Thyroid gland (tissue), 4 donors: ENCODE data around the gene KRT39. TPM values are rescaled to one million over a fixed set of nuclear protein-coding genes. Genes with fewer than 3 reads are reported as not detected.

Experiments
- DNase-seq, 2 donors: peaks; one replicate each; pipeline ENCODE4 v3.0.0-alpha.2; 2019
- H3K27ac ChIP-seq, 3 donors: fragments of 200-600 bp; sonication (generic); 1 replicate in 2 of 3; 2 replicates in 1 of 3; pipeline ENCODE4 v1.5.1; 2016 to 2019; ENCODE audit warnings: mild to moderate bottlenecking in 1 of 3, moderate library complexity in 1 of 3
- H3K27me3 ChIP-seq: fragments of 200-600 bp; sonication (generic); one replicate; pipeline ENCODE4 v1.5.1; 2019
- H3K36me3 ChIP-seq, 2 donors: fragments of 200-600 bp; sonication (generic); one replicate each; pipeline ENCODE4 v1.5.1; 2016 to 2019
- H3K4me1 ChIP-seq, 2 donors: fragments of 200-600 bp; sonication (generic); one replicate each; pipeline ENCODE4 v1.5.1; 2017 to 2019
- H3K4me3 ChIP-seq, 3 donors: fragments of 200-600 bp; sonication (generic); replicated peaks in 1 of 3; 1 replicate in 2 of 3; 2 replicates in 1 of 3; pipeline ENCODE4 v1.5.1; 2016; ENCODE audit warnings: mild to moderate bottlenecking in 1 of 3
- H3K9me3 ChIP-seq: fragments of 200-600 bp; sonication (generic); one replicate; pipeline ENCODE4 v1.5.1; 2017
- POLR2A ChIP-seq, 2 donors: fragments of 450-650 bp; IDR thresholded peaks; one replicate each; pipeline ENCODE4 v1.6.1; 2017; ENCODE audit warnings: antibody characterized with exemption in 2 of 2, mild to moderate bottlenecking in 2 of 2, moderate library complexity in 1 of 2
- WGBS, 2 donors: methylation state at CpG; one replicate each; pipeline ENCODE4 v1.1.5; 2017; 5-methylcytosine and 5-hydroxymethylcytosine counted together
- intact Hi-C: fragments of 100-400 bp; cut with DNase I; formaldehyde crosslinking; loops from one replicate; pipeline ENCODE4 v1.15.1; 2023
- total RNA-seq, 4 donors: library from RNA; depleted of rRNA; stranded (reverse); fragments of >200 nt; gene quantifications; one replicate each; pipeline ENCODE4 v1.2.3, GENCODE V29; 2016
- TF ChIP-seq, protein P1 (sequence below), 6 experiments: fragments of 200-600 bp in 3 of 6; fragments of 450-650 bp in 3 of 6; sonication (generic) in 3 of 6; IDR thresholded peaks; one replicate each; pipeline ENCODE4 v1.5.1; 2016 to 2019; ENCODE audit warnings: antibody characterized with exemption in 6 of 6, mild to moderate bottlenecking in 2 of 6, inconsistent platforms in 1 of 6, moderate library complexity in 1 of 6

KRT39 gene
- total RNA-seq, 4 donors from 2014 or later: not detected

GRCh38 chr17:40915721-40916256 lies 51.0 kb downstream of the KRT39 start:
- intact Hi-C loops: no loop called here
- H3K9me3 ChIP-seq: no peaks in the 10 kb centered on the region
- no peak overlapping the region for H3K4me3 ChIP-seq
- no peaks in the 10 kb centered on the region for H3K4me1 ChIP-seq
- H3K36me3 ChIP-seq: no peaks in the 10 kb centered on the region
- no peaks in the 10 kb centered on the region for H3K27me3 ChIP-seq
- 71 to 76% methylated on average over 2 of the region's 2 CpGs for WGBS, 2 donors
- H3K27ac ChIP-seq: no peak overlapping the region
- TF ChIP-seq, protein P1, sequence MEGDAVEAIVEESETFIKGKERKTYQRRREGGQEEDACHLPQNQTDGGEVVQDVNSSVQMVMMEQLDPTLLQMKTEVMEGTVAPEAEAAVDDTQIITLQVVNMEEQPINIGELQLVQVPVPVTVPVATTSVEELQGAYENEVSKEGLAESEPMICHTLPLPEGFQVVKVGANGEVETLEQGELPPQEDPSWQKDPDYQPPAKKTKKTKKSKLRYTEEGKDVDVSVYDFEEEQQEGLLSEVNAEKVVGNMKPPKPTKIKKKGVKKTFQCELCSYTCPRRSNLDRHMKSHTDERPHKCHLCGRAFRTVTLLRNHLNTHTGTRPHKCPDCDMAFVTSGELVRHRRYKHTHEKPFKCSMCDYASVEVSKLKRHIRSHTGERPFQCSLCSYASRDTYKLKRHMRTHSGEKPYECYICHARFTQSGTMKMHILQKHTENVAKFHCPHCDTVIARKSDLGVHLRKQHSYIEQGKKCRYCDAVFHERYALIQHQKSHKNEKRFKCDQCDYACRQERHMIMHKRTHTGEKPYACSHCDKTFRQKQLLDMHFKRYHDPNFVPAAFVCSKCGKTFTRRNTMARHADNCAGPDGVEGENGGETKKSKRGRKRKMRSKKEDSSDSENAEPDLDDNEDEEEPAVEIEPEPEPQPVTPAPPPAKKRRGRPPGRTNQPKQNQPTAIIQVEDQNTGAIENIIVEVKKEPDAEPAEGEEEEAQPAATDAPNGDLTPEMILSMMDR (IDR thresholded peaks at IDR 0.05): no peak
- no peak for DNase-seq

GRCh38 chr17:40915199-40915661 lies 51.5 kb downstream of the KRT39 start:
- no peak for DNase-seq
- intact Hi-C loops: no loop called here
- Histone ChIP-seq H3K9me3 (no peaks in the 10 kb centered on the region), H3K4me3 (no peak overlapping the region), H3K4me1 (no peaks in the 10 kb centered on the region), H3K27me3 (no peaks in the 10 kb centered on the region), H3K36me3 (no peaks in the 10 kb centered on the region), H3K27ac (no peak overlapping the region)
- 66 to 84% methylated on average over 3 of the region's 3 CpGs for WGBS, 2 donors
- no peak for TF ChIP-seq POLR2A (IDR thresholded peaks at IDR 0.05)
- TF ChIP-seq, protein P1 (IDR thresholded peaks at IDR 0.05): no peak

GRCh38 chr17:40914075-40914855 lies 52.5 kb downstream of the KRT39 start:
- WGBS, 2 donors: 78 to 84% methylated on average over 3 of the region's 3 CpGs
- H3K27me3 ChIP-seq: no peaks in the 10 kb centered on the region
- TF ChIP-seq, protein P1 (IDR thresholded peaks at IDR 0.05): no peak
- TF ChIP-seq POLR2A (IDR thresholded peaks at IDR 0.05): no peak
- no peaks in the 10 kb centered on the region for H3K9me3 ChIP-seq
- H3K36me3 ChIP-seq: no peaks in the 10 kb centered on the region
- DNase-seq: no peak
- no peak overlapping the region for H3K27ac ChIP-seq
- no peak overlapping the region for H3K4me3 ChIP-seq
- intact Hi-C loops: loop anchor here (5.0 kb wide), 1 partner anchor 633 kb away; no protein-coding TSS in a partner anchor
- peaks cover 0 to 6% of the 10 kb centered on the region in 2 donors for H3K4me1 ChIP-seq

DNA sequence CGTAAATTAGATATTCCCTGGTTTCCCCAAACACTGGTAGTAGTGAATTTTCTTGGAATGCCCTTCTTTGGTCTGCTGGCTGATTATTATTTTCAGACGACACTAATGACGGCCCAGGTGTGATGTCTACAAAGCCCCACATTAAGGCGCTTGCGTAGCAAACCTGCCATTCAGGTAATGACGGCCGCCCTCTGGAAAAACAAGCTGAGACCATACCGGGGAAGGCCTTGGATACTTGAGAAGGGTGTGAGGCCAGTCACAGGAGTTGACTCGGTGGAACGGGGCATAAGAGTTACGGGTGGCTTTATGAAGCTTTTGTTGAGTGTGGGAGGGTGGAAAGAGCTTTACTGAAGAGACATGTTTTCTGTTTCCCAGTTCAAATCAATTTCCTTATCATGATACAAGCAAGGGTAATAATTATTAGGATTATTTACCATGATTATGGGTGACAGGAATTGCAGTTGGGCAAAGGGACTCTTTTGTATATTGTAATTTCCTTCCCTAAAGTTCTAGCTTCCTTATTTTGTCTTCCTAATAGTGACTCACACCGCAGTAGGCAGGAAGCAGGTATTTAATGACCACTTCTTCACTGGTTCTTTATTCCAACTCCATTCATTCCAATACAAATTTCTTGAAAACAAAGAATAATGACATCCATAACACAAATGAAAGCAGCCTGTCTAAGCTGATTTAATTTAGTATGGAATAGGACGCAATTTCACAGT lies 54.1 kb downstream of the KRT39 start:
- Histone ChIP-seq H3K4me1 (peaks cover 0 to 6% of the 10 kb centered on the region in 2 donors), H3K27ac (no peak overlapping the region), H3K36me3 (no peaks in the 10 kb centered on the region), H3K4me3 (no peak overlapping the region), H3K9me3 (no peaks in the 10 kb centered on the region), H3K27me3 (no peaks in the 10 kb centered on the region)
- no peak for DNase-seq
- intact Hi-C loops: loop anchor here (5.0 kb wide), 1 partner anchor 635 kb away; no protein-coding TSS in a partner anchor
- no peak for TF ChIP-seq POLR2A (IDR thresholded peaks at IDR 0.05)
- TF ChIP-seq, protein P1 (IDR thresholded peaks at IDR 0.05): no peak
- WGBS, 2 donors: 83 to 89% methylated on average over 13 of the region's 13 CpGs
